Vagina (tissue), 2 donors: ENCODE data around the gene LHPP. TPM values are rescaled to one million over a fixed set of nuclear protein-coding genes. Genes with fewer than 3 reads are reported as not detected.

Experiments used
- DNase-seq, 2 donors: peaks; one replicate each; pipeline ENCODE4 v3.0.0-alpha.2; 2017; ENCODE audit errors: extremely low spot score in 2 of 2
- H3K27ac ChIP-seq: fragments of 200-600 bp; sonication (generic); one replicate; pipeline ENCODE4 v1.5.1; 2019
- H3K27me3 ChIP-seq: fragments of 200-600 bp; sonication (generic); one replicate; pipeline ENCODE4 v1.5.1; 2019
- H3K36me3 ChIP-seq, 2 donors: fragments of 200-600 bp; sonication (generic); one replicate each; pipeline ENCODE4 v1.5.1; 2017 to 2019
- H3K4me1 ChIP-seq: fragments of 200-600 bp; sonication (generic); one replicate; pipeline ENCODE4 v1.5.1; 2019
- H3K4me3 ChIP-seq, 2 donors: fragments of 200-600 bp; sonication (generic); 1 replicate in 1 of 2; 2 replicates in 1 of 2; pipeline ENCODE4 v1.5.1; 2016 to 2019
- H3K9me3 ChIP-seq: fragments of 200-600 bp; sonication (generic); one replicate; pipeline ENCODE4 v1.5.1; 2019
- POLR2A ChIP-seq, 2 donors: fragments of 450-650 bp; IDR thresholded peaks; one replicate each; pipeline ENCODE4 v1.6.1; 2017; ENCODE audit warnings: antibody characterized with exemption in 2 of 2, mild to moderate bottlenecking in 2 of 2, moderate library complexity in 2 of 2
- POLR2AphosphoS5 ChIP-seq, 2 donors: sonication (generic); formaldehyde crosslinking; IDR thresholded peaks; one replicate each; pipeline ENCODE4 v1.9.0; 2017; ENCODE audit warnings: antibody characterized with exemption in 2 of 2, mild to moderate bottlenecking in 2 of 2, low read depth in 1 of 2; ENCODE audit not compliant: insufficient read depth in 1 of 2
- intact Hi-C: fragments of 100-400 bp; cut with DNase I; formaldehyde crosslinking; loops from one replicate; pipeline ENCODE4 v1.15.1; 2023
- total RNA-seq: library from RNA; depleted of rRNA; stranded (reverse); fragments of >200 nt; gene quantifications from one replicate; pipeline ENCODE4 v1.2.3, GENCODE V29; 2016
- TF ChIP-seq, protein P1 (sequence below), 3 experiments: fragments of 450-650 bp in 2 of 3; fragments of 200-600 bp in 1 of 3; sonication (generic) in 1 of 3; IDR thresholded peaks; one replicate each; pipeline ENCODE4 v1.5.1; 2017 to 2019; ENCODE audit warnings: antibody characterized with exemption in 3 of 3, mild to moderate bottlenecking in 2 of 3, moderate library complexity in 2 of 3

LHPP gene
- total RNA-seq, 1 donor from 2014 or later, result 20.1 TPM

DNA sequence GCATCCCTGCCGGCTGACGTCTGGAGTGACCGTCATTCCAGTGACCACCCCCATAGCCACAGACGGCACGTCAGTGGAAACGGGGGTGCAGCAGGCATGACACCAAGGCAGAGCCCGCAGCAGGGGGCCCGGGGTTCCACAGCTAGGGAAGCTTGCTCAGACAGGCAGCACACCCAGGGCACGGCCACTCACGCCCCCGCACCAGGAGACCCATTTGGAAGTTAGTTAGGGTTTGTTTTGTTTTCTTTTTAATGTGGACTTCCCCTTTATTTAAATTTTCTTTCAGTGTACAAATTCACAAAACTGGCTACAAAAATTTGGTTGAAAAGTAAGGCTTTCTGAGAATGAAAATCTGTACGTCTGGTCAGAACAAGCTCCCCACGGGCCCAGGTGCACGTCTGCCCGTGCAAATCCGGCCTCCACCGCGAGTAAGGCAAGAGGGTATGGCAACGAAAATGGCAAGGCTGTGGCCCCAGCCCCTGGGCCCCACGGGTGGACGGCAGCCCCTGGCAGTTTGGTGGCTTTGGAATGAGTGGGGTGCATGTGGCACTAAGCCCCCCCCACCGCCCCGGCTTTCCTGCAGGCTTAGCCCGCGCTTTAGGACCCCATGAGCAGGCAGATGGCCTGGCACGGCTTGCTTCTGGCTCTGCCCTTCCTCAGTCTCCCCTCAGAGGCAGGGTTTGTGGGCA, 158.3 kb downstream of the LHPP start:
- no peak for DNase-seq
- H3K27ac ChIP-seq, result no peak overlapping the region
- H3K9me3 ChIP-seq, result no peaks in the 10 kb centered on the region
- H3K4me3 ChIP-seq, result no peak overlapping the region
- intact Hi-C loops, result loop anchor here (5.0 kb wide), 1 partner anchor 122 kb away; the partner anchor contains the start of gene FAM53B
- H3K27me3 ChIP-seq, result no peaks in the 10 kb centered on the region
- peaks cover 47% of the 10 kb centered on the region for H3K4me1 ChIP-seq
- H3K36me3 ChIP-seq, result peaks cover 0 to 7% of the 10 kb centered on the region in 2 donors
- TF ChIP-seq POLR2AphosphoS5 (IDR thresholded peaks at IDR 0.05; ENCODE audit: insufficient read depth in 1 of 2, low read depth in 1 of 2) (no peak), POLR2A (IDR thresholded peaks at IDR 0.05) (no peak)
- TF ChIP-seq, protein P1, sequence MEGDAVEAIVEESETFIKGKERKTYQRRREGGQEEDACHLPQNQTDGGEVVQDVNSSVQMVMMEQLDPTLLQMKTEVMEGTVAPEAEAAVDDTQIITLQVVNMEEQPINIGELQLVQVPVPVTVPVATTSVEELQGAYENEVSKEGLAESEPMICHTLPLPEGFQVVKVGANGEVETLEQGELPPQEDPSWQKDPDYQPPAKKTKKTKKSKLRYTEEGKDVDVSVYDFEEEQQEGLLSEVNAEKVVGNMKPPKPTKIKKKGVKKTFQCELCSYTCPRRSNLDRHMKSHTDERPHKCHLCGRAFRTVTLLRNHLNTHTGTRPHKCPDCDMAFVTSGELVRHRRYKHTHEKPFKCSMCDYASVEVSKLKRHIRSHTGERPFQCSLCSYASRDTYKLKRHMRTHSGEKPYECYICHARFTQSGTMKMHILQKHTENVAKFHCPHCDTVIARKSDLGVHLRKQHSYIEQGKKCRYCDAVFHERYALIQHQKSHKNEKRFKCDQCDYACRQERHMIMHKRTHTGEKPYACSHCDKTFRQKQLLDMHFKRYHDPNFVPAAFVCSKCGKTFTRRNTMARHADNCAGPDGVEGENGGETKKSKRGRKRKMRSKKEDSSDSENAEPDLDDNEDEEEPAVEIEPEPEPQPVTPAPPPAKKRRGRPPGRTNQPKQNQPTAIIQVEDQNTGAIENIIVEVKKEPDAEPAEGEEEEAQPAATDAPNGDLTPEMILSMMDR (IDR thresholded peaks at IDR 0.05), result no peak

GRCh38 chr10:124621637-124622036, 160.0 kb downstream of the LHPP start:
- H3K27ac ChIP-seq, result no peak overlapping the region
- TF ChIP-seq POLR2A (IDR thresholded peaks at IDR 0.05) (no peak), POLR2AphosphoS5 (IDR thresholded peaks at IDR 0.05; ENCODE audit: insufficient read depth in 1 of 2, low read depth in 1 of 2) (no peak)
- TF ChIP-seq, protein P1 (IDR thresholded peaks at IDR 0.05), result no peak
- H3K4me3 ChIP-seq, result no peak overlapping the region
- H3K4me1 ChIP-seq, result peaks cover 64% of the 10 kb centered on the region
- H3K27me3 ChIP-seq, result no peaks in the 10 kb centered on the region
- intact Hi-C loops, result loop anchor here (5.0 kb wide), 1 partner anchor 121 kb away; the partner anchor contains the start of gene FAM53B
- DNase-seq, result no peak
- H3K36me3 ChIP-seq, result peaks cover 0 to 7% of the 10 kb centered on the region in 2 donors
- H3K9me3 ChIP-seq, result no peaks in the 10 kb centered on the region

GRCh38 chr10:124622158-124622557, 160.5 kb downstream of the LHPP start:
- Histone ChIP-seq H3K9me3 (no peaks in the 10 kb centered on the region), H3K27me3 (no peaks in the 10 kb centered on the region), H3K27ac (no peak overlapping the region), H3K4me3 (no peak overlapping the region), H3K4me1 (peaks cover 69% of the 10 kb centered on the region), H3K36me3 (peaks cover 0 to 4% of the 10 kb centered on the region in 2 donors)
- TF ChIP-seq POLR2A (IDR thresholded peaks at IDR 0.05) (no peak), POLR2AphosphoS5 (IDR thresholded peaks at IDR 0.05; ENCODE audit: insufficient read depth in 1 of 2, low read depth in 1 of 2) (no peak)
- TF ChIP-seq, protein P1 (IDR thresholded peaks at IDR 0.05), result no peak
- no peak for DNase-seq
- intact Hi-C loops, result loop anchor here (5.0 kb wide), 1 partner anchor 120 kb away; the partner anchor contains the start of gene FAM53B

- TF ChIP-seq POLR2AphosphoS5 (IDR thresholded peaks at IDR 0.05; ENCODE audit: insufficient read depth in 1 of 2, low read depth in 1 of 2) (no peak), POLR2A (IDR thresholded peaks at IDR 0.05) (no peak)
- TF ChIP-seq, protein P1 (IDR thresholded peaks at IDR 0.05), result no peak
- intact Hi-C loops, result loop anchor here (5.0 kb wide), 1 partner anchor 119 kb away; the partner anchor contains the start of gene FAM53B
- no peak for DNase-seq
- no peak overlapping the region for H3K27ac ChIP-seq
- no peak overlapping the region for H3K4me3 ChIP-seq
- no peaks in the 10 kb centered on the region for H3K9me3 ChIP-seq
- peaks cover 78% of the 10 kb centered on the region for H3K4me1 ChIP-seq
- H3K36me3 ChIP-seq, result no peaks in the 10 kb centered on the region
- H3K27me3 ChIP-seq, result no peaks in the 10 kb centered on the region
Measured at GRCh38 chr10:124622866-124623536, 161.4 kb downstream of the LHPP start.
